Endometrium (tissue), 2 donors: ENCODE results near the gene GABBR2.

ENCODE experiments used
- FAIRE-seq: peaks from 2 replicates; lab custom pipeline; 2012; peaks lifted over from hg19 to GRCh38; lab: Jason Lieb, UNC
- donor health status: control.
- donor health status: control.

GABBR2 gene

DNA sequence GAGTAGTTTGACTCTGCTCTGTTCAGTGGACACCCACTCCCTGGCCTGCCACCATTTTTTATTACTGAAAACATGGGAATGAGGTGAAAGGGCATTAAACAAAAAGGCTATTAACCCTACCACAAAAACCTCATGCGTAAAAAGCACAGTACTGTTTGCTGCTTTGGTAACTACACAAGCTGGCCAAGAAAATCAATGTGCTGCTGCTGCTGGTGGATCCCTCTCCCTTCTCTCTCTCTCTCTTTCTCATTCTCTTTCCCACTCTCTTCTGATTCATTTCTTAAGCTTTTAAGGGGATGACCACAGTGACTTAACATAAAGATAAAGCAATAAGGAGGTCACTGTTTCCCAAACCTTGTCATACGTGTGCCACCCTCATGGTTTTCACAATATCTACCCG, 270.1 kb downstream of the GABBR2 start:
- no peak for FAIRE-seq

DNA sequence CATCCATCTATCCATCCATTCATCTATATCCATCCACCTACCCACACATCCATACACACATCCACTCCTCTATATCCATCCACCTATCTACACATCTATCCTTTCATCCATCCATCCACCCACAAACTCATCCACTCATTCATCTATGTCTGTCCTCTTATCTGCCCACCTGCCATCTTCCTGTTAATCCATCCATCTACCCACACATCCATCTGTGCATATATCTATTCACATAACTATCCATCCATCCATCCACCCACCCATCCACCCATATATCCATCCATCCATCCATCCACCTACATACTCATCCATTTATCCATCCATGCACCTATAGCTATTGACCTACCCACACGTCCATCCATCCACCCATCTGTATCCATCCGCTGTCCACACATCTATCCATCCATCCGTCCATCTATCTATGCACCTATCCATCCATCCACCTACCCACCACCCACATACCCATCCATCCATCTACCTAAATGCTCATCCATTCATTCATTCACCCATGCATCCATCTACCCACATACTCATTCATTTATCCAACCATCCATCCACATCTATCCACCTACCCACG, 271.2 kb downstream of the GABBR2 start:
- no peak for FAIRE-seq

- no peak for FAIRE-seq
These were observed 275.8 kb downstream of the GABBR2 start for GRCh38 chr9:98432960-98433359.

DNA sequence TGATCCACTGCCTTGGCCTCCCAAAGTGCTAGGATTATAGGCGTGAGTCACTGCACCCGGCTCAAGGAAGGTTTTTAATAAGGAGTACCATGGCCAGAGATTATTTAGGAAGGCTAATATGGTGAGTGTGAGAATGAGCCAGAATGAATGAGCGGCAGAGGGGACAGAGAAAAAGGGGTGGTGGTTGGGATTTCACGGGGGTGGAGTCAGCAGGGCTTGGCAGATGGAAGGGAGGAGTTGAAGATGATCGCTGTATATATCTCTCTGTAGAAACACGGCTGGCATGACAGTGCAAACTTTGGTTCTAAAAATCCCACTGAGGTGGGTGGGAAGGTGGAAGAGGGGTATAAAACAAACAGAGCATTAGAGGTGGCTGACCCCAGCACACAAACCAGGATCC, 276.6 kb downstream of the GABBR2 start:
- FAIRE-seq = no peak

GRCh38 chr9:98430535-98431292, 278.0 kb downstream of the GABBR2 start:
- FAIRE-seq = no peak

GRCh38 chr9:98429613-98430012, 279.1 kb downstream of the GABBR2 start:
- FAIRE-seq = no peak

DNA sequence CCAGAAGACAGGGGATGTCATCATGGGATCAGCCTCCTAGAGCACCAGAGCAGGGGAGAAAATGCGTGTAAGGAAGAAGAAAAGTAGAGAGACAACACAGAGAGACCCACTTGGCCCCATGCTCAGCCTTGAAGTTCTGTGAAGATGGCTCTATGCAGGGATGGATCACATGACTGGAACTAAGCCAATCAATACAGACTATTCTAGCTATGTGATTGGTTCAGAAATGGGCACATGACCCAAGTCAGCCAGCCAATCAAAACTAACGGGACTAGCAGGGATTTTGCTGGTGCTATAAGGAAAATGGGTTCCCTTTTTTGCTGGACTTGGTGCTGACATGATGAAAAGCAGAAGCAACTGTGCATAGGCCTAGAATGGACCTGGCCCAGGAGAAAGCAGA, 280.3 kb downstream of the GABBR2 start:
- no peak for FAIRE-seq

DNA sequence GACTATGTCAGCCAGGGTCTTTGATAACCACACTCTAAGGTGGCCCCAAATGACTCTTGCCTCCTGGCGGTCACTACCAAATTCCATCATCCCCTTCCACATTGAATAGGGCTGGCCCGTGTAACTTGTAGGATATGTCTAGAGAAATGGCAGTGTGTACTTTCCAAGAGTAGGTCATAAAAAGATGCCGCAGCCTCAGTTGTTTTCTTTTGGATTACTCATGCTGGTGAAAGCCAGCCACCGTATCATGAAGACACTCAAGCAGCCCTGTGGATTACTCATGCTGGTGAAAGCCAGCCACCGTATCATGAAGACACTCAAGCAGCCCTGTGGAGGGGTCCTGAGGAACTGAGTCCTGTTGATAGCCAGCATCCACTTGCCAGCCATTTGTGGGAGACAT, 281.2 kb downstream of the GABBR2 start:
- no peak for FAIRE-seq

GRCh38 chr9:98425079-98425478, 283.7 kb downstream of the GABBR2 start:
- no peak for FAIRE-seq

DNA sequence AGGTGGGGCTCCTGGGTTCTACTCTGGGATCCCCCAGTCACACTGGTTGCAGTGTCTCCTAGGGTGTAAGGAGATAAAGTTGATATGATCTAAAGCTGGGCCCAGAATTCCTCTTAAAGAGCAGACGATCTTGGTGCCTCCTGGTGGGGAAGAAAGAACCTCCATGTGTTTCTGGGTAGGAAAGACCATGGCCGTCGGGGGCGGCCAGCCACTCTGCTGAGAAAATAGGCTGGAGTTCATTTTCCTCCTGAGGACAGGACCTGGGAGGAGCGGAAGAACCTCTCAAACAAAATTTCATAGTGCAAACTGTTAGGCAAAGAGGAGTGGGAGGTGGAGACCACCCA, 289.5 kb downstream of the GABBR2 start:
- no peak for FAIRE-seq

DNA sequence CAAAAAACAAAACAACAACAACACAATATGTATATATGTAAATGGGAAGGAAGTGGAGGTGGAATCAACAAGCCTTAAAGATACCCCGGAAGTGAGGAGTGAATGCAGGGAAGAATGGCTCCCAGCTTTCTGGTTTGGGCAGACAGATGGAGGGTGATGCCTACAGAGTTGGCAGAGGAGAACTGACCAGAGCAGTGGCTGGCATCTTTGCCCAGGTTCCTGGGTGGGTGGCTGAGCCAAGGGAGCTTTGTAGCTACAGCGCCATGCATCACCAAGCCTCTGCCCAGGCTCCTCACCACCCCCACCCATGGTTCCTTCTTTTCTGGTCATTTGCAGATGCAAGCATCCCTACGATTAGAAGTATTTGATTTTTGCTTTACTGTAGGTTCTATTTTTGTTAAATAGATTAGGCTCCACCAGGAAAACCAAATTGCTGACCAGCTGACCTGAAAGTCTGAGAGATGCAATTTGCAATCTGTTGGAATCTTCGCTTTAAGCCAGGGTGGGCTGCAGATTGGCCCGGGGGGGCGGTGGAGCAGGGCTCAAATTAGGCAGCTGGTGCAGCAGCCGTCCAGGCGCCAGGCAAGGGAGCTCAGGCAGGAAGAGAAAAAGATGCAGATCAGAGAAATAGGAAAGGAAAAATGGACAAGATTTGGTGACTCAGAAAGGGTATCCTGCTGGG, 290.0 kb downstream of the GABBR2 start:
- FAIRE-seq = no peak

DNA sequence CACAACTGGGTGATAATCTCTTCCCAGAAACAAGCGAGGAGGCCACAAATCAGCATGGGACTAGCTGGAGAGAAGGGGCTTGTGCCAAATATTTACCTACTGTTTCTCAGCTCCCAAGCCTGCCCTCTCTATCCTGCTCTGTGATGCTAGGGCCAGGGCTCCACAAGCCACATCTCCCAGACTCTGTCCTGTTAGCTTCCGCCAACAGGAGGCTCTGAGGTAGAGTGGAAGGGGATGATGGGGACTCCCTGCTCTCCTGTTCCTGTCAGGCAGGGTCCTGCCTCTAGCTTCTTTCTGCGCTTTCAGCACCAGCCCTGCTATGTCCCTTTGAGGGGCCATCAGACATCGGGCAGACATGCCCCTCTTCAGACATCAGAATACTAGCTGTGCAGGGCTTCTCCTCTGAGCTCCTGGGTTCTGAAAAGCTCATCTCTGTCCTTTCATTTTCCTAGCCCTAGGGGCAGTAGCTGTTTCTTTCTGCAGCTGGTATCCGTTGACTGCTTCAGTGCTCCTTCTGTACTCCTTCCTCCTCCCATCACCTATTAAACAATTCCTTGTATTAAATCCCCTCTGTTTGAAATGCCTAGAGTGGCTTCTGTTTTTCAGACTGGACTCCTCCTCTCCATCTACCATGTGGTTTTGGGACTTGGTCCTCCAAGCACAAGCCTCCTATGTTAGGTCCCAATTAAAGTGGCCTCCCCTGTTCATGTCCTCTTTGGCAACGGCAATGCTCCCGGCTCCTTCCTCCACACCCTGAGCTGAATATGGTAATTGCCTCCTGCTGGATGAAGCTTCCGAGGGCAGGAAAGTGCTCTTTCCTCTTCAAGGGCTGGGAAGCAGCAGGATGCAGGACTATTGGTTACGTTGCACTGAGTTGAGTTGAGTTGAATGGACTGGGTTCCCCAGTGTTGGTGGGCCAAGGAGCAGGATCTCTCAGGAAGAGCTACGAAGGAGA, 292.2 kb downstream of the GABBR2 start:
- no peak for FAIRE-seq

GRCh38 chr9:98415782-98416181, 293.0 kb downstream of the GABBR2 start:
- FAIRE-seq = no peak

DNA sequence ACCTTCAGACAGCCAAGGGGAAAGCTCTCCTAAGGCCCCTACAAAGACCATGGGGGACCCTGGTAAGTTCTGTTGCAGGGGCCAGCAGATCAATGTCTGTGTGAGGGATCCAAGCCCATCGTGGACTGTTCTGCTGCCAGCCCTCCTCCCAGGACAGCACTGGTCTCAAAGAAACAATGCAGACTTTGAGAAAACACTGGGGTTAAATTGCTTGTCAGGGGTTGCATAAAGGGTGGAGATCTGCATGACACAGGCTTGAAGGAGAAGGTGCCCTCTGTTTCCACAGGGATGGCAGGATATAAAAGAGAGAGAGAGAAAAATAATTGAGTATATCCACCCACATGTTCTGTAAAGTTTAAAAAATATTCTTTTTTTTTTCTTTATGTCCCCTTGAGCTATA, 295.7 kb downstream of the GABBR2 start:
- FAIRE-seq = no peak

DNA sequence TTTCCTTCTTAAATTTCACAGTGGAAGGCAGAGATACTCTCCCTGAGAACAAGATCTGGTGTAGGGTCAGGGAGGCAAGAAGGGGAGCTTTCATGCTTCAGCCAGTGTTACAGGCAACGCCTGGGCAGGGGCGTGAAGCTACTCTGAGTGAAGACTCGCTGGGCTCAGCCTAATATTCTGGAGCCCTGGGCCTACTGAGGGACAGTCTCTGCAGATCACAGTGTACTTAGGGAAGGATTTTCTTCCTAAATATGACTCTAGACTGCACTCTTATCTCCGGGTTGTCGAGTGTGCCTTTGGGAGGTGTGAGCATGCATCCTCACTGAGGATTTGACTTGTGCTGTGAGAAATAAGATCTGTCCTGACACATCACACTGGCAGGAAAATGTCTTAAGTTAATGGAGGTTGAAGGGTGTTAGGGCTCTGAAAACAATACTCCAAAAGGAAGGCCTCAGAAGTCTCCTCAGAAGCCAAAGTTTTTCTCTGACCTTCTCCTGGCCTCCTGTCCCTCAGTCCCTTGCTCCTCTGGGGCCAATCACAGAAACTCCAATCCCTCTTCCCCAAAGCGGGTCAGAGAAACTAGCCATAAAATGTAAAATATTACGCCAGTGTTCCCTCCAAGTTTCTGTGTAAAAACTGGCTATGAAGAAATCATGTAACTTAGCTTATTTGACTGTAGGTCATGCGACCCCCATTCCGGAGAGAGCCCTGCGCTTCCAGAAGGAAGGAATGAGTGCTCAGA, 296.5 kb downstream of the GABBR2 start:
- no peak for FAIRE-seq

- no peak for FAIRE-seq
These were observed 298.5 kb downstream of the GABBR2 start for GRCh38 chr9:98410185-98410697.

DNA sequence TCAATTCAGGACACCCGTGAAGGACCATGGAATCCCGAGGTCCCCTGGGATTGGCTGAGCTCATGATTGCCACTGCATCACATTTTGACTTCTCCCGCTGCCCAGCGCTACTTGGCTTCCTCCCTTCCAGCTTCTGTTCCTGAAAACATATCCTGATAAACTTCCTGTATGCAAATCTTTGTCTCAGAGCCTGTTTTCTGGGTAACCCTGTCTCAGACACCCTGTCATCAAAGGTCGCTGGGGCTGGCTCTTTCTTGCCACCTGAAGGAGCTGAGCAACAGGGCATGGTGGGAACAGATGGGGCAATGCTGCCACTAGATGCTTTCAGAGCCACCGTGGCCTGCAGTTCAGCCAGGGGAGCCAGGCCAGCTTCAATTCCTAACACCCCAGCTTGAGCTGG, 299.0 kb downstream of the GABBR2 start:
- no peak for FAIRE-seq

GRCh38 chr9:98406469-98406868, 302.3 kb downstream of the GABBR2 start:
- FAIRE-seq = no peak

DNA sequence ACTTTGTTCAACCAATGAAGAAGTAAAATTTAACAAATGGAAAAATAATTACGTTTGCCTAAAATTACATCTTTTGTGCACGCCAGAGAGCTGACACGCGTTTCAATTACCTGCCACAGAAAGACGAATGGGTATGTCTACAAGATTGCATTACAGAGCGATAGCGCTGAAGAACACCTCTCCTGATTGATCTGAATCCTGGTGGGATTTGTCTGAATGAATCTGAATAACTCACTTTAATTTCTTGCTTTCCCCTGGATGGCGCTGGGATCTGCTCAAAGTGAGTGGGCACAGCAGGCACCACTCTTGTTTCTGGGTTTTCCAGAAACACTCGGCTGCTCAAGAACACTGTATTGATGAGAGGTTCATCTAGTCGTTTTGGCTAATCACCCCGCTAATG, 304.5 kb downstream of the GABBR2 start:
- no peak for FAIRE-seq

- no peak for FAIRE-seq
These were observed 305.0 kb downstream of the GABBR2 start for GRCh38 chr9:98403715-98404114.

DNA sequence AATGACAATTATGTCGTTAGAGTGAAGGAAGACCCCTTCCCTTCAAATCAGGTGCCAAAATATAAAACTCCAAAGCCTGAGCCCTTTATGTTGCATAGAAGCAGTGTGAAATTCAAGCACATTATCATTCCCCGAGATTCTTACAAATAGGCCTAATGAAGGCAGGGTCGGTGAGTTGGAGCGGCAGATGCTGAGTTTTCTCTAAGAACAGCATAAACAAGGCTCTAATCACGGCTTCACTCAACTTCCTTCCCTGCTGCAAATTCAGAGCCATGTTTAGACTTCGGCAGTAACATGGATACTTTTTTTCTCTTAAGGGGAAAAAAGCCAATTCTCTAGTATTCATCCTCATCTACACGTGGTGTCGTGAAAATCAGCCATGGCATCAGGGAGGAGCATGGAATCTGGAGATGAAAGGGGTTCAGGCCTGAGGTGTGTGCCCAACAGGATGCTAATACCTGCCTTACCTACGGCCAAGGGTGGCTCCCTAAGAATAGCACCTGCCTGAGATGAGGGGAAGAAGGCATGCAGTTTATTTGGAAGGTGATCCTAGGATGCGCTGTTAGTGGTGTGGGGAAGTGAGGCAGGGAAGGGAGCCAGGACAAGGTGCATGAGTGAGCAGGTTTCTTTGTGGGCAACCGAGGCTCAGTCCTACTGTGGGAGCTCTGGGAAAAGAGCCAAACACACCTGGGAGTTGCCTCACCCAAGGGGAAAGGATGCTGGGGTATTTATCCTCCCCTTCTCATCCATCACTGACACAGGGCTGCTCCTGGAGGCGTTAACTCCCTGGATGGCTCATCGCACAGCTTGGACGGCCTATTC, 306.5 kb downstream of the GABBR2 start:
- no peak for FAIRE-seq
